Testis (tissue), 3 donors: Measurements from ENCODE around the gene POU2AF1. TPM values are rescaled to one million over a fixed set of nuclear protein-coding genes. Genes with fewer than 3 reads are reported as not detected.

Source experiments
- DNase-seq: peaks from one replicate; pipeline ENCODE4 v3.0.0-alpha.2; 2019
- H3K27ac ChIP-seq, 2 donors: fragments of 200-600 bp; sonication (generic); one replicate each; pipeline ENCODE4 v1.5.1; 2019
- H3K27me3 ChIP-seq: fragments of 200-600 bp; sonication (generic); one replicate; pipeline ENCODE4 v1.5.1; 2019
- H3K36me3 ChIP-seq: fragments of 200-600 bp; sonication (generic); one replicate; pipeline ENCODE4 v1.5.1; 2017; ENCODE audit warnings: low read depth; ENCODE audit errors: missing control alignments
- H3K4me1 ChIP-seq: fragments of 200-600 bp; sonication (generic); one replicate; pipeline ENCODE4 v1.5.1; 2019
- H3K4me3 ChIP-seq, 2 donors: fragments of 200-600 bp; sonication (generic); one replicate each; pipeline ENCODE4 v1.5.1; 2017 to 2019
- H3K9me3 ChIP-seq: fragments of 200-600 bp; sonication (generic); one replicate; pipeline ENCODE4 v1.5.1; 2017
- POLR2A ChIP-seq: fragments of 450-650 bp; IDR thresholded peaks from one replicate; pipeline ENCODE4 v1.6.1; 2017; ENCODE audit warnings: antibody characterized with exemption, mild to moderate bottlenecking, moderate library complexity
- WGBS, 2 donors: methylation state at CpG; one replicate each; pipeline ENCODE4 v1.1.5; 2018; 5-methylcytosine and 5-hydroxymethylcytosine counted together
- intact Hi-C: fragments of 100-400 bp; cut with DNase I; formaldehyde crosslinking; loops from one replicate; pipeline ENCODE4 v1.15.1; 2023; ENCODE audit warnings: low total_unique reads
- polyA plus RNA-seq: library from polyadenylated mRNA; stranded (reverse); fragments of 350-450 nt; fragmentation: Illumina TruSeq; extraction: RNeasy Lipid Tissue Mini Kit (QIAGEN cat#74804); gene quantifications from one replicate; pipeline ENCODE4 v1.2.3, GENCODE V29; 2014; ENCODE audit warnings: low read depth, low replicate concordance; ENCODE audit not compliant: insufficient read depth
- total RNA-seq, 2 donors: library from RNA; depleted of rRNA; stranded (reverse); fragments of >200 nt; gene quantifications; one replicate each; pipeline ENCODE4 v1.2.3, GENCODE V29; 2016
- TF ChIP-seq, protein P1 (sequence below), 3 experiments: fragments of 450-650 bp in 2 of 3; fragments of 200-600 bp in 1 of 3; sonication (generic) in 1 of 3; IDR thresholded peaks; one replicate each; pipeline ENCODE4 v1.5.1; 2016 to 2019; ENCODE audit warnings: antibody characterized with exemption in 3 of 3, mild to moderate bottlenecking in 2 of 3, moderate library complexity in 1 of 3

Gene POU2AF1
- total and polyA plus RNA-seq, 3 donors from 2014 or later: 2.7 to 4.6 (median 2.8) TPM

DNA sequence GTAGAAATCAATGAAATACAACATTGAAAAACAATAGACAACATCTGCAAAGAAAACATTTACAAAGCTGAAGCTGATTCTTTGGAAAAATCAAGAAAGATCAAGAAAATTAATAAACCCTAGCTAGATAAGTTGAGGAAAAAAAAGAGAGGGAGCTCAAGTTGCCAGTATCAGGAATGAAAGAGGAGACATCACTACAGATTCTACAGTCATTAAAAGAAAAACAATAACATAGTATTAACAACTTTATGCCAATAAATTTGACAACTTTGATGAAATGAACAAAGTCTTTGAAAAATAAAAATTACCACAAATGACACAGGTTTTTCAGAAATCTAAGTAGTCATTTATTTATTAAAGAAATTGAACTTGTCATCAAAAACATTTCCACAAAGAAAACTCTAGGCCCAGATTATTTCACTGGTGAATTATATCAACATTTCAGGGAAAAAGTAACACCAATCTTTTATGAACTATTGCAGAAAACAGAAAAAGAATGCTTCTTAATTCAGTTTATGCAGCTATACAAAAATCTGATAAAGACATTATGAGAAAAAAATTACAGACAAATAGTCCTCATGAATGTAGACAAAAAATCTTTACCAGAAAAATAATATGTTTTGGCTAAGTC, 39.2 kb downstream of the POU2AF1 start:
- H3K36me3 ChIP-seq: no peaks in the 10 kb centered on the region
- peaks cover 6% of the 10 kb centered on the region for H3K4me1 ChIP-seq
- no peaks in the 10 kb centered on the region for H3K9me3 ChIP-seq
- no peaks in the 10 kb centered on the region for H3K27me3 ChIP-seq
- TF ChIP-seq, protein P1, sequence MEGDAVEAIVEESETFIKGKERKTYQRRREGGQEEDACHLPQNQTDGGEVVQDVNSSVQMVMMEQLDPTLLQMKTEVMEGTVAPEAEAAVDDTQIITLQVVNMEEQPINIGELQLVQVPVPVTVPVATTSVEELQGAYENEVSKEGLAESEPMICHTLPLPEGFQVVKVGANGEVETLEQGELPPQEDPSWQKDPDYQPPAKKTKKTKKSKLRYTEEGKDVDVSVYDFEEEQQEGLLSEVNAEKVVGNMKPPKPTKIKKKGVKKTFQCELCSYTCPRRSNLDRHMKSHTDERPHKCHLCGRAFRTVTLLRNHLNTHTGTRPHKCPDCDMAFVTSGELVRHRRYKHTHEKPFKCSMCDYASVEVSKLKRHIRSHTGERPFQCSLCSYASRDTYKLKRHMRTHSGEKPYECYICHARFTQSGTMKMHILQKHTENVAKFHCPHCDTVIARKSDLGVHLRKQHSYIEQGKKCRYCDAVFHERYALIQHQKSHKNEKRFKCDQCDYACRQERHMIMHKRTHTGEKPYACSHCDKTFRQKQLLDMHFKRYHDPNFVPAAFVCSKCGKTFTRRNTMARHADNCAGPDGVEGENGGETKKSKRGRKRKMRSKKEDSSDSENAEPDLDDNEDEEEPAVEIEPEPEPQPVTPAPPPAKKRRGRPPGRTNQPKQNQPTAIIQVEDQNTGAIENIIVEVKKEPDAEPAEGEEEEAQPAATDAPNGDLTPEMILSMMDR (IDR thresholded peaks at IDR 0.05): no peak
- no peak for TF ChIP-seq POLR2A
- no peak overlapping the region for H3K4me3 ChIP-seq
- no peak overlapping the region for H3K27ac ChIP-seq
- no peak for DNase-seq
- intact Hi-C loops: no loop called here

DNA sequence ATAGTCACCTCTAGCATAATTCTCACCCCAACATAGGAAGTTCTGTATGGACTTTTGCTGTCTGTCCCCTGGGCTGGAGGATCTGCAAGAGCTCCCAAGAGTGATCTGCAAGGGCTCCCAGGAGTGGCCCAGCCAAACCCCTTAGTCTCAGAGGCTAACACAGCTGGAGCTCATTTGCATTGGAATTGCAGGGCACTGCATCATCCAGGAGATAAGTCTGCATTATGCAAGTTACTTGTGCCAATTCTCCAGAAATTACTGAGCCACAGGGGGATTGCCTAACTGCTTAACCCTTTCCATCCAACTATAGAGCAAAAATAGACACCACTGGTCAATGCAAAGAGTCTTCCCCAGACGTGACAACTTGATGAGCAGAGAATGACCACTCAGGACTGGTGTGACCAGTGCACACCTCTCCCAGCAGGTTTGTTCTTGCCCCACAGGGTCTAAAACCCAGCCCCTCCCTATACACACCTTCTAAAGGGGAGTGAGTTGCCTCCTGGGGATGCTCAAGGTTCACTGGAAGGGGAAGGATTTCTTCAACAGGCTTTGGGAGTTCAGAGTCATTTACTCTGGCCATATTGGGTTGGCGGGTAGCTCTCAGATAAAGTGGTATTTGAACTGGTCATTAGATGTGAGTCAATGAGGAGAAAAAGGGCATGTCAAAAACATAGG, 42.4 kb downstream of the POU2AF1 start:
- Histone ChIP-seq H3K9me3 (no peaks in the 10 kb centered on the region), H3K4me3 (no peak overlapping the region), H3K27me3 (no peaks in the 10 kb centered on the region), H3K36me3 (no peaks in the 10 kb centered on the region), H3K4me1 (peaks cover 16% of the 10 kb centered on the region), H3K27ac (no peak overlapping the region)
- no peak for DNase-seq
- TF ChIP-seq, protein P1 (IDR thresholded peaks at IDR 0.05): no peak
- no peak for TF ChIP-seq POLR2A
- 85 to 91% methylated on average over 2 of the region's 2 CpGs for WGBS, 2 donors
- intact Hi-C loops: no loop called here

DNA sequence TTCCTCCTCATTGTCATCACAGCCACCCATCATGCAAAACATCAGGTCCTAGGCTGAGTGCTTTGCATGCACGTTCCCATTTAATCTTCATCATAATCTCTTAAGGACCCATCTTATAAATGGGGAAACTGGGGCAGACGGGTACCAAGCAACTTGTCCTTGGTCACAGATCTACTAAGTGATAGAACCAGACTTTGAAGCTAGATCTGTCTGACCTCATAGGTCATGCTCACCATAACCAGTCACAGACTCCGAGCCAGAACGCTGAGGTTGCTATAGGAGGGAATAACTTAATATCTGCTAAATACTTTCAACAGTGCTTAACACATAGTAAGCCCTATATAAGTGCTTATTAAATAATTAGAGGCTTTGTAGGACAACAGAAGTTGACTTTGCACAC, 43.0 kb downstream of the POU2AF1 start:
- Histone ChIP-seq H3K27ac (no peak overlapping the region), H3K4me1 (peaks cover 20% of the 10 kb centered on the region), H3K36me3 (no peaks in the 10 kb centered on the region), H3K4me3 (no peak overlapping the region), H3K27me3 (no peaks in the 10 kb centered on the region), H3K9me3 (no peaks in the 10 kb centered on the region)
- DNase-seq: no peak
- WGBS, 2 donors: 76 to 82% methylated on average over 4 of the region's 4 CpGs
- intact Hi-C loops: no loop called here
- no peak for TF ChIP-seq POLR2A
- TF ChIP-seq, protein P1 (IDR thresholded peaks at IDR 0.05): no peak

DNA sequence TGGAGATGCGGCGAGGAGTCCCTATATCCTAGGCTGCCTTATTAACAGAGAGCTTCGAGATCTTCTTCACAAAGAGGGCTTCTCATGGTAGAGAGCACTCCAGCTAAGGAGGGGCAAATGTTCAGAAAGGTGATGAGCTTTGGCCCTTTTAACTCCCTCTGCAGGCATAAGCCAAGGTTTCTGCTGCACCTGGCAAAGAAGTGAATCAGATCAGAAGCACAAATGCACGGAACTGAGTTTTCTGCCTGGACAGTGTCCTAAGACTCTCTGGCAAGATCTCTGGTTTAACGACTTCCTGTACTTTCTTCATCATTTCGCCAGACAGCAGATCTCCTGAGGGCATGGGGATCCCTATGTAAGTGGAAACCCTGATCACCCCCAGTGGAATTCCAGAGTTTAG, 43.5 kb downstream of the POU2AF1 start:
- Histone ChIP-seq H3K36me3 (no peaks in the 10 kb centered on the region), H3K4me1 (peaks cover 24% of the 10 kb centered on the region), H3K9me3 (no peaks in the 10 kb centered on the region), H3K27ac (no peak overlapping the region), H3K27me3 (no peaks in the 10 kb centered on the region), H3K4me3 (no peak overlapping the region)
- no peak for TF ChIP-seq POLR2A
- TF ChIP-seq, protein P1 (IDR thresholded peaks at IDR 0.05): no peak
- WGBS, 2 donors: 64 to 75% methylated on average over 5 to 6 of the region's 6 CpGs
- intact Hi-C loops: no loop called here
- no peak for DNase-seq
